ENCODE measurements around the gene SMG1. TPM values are rescaled to one million over a fixed set of nuclear protein-coding genes. Genes with fewer than 3 reads are reported as not detected.

SMG1 gene
- total and polyA plus RNA-seq, 10 of the 15 experiments (the other 5 are each of a cell fraction or from before 2014, with no cell fraction given), result 3.9 to 66.7 (median 37.0) TPM

GRCh38 chr16:18846416-18846815 is 79.8 kb downstream of the SMG1 start:
- no TSS peak for BruUV-seq (replicated peaks)
- ChIA-PET RAD21 (ENCODE audit: unreplicated experiment) (no interaction called here), CTCF (interaction anchor here (1.5 to 3.0 kb wide), 2 partner anchors 12 to 45 kb away, joined by 4 to 14 read pairs; partner anchors contain the start of gene ARL6IP1), POLR2A (interaction anchor here (1.1 kb wide), 1 partner anchor 28 kb away, joined by 6 read pairs; no protein-coding TSS in a partner anchor), SMC1A (ENCODE audit: uncharacterized antibody, unreplicated experiment) (interaction anchor here (0.7 to 1.8 kb wide), 2 partner anchors 8 to 9 kb away, joined by 4 read pairs; no protein-coding TSS in a partner anchor)
- H3K4me1 ChIP-seq (ENCODE audit: control insufficient read depth, insufficient read depth, low read length), result no peaks in the 10 kb centered on the region
- in situ Hi-C loops (cut with MboI), result no loop called here
- no peaks in the 10 kb centered on the region for H4K20me1 ChIP-seq (ENCODE audit: control insufficient read depth, insufficient read depth)
- DNase-seq (ENCODE audit: low read depth, low spot score), result no peak
- no peak overlapping the region for H3K27ac ChIP-seq (ENCODE audit: control insufficient read depth, insufficient read depth)
- no peaks in the 10 kb centered on the region for H3K79me2 ChIP-seq (ENCODE audit: control insufficient read depth, insufficient read depth, low read length)
- H3K36me3 ChIP-seq (ENCODE audit: control insufficient read depth in 2 of 2, insufficient read depth in 2 of 2, low read length in 1 of 2), result peaks cover 2 to 62% of the 10 kb centered on the region in 2 experiments; a peak in 3 of 4 replicates
- FAIRE-seq, result no peak
- H2AFZ ChIP-seq (ENCODE audit: control insufficient read depth, low read depth, low read length), result no peak overlapping the region
- TF ChIP-seq E2F4 (IDR thresholded peaks at IDR 0.05; ENCODE audit: low read depth, low read length), result no peak
- no peak for TF ChIP-seq ZBED1 (IDR thresholded peaks at IDR 0.05; ENCODE audit: borderline replicate concordance)
- TF ChIP-seq STAT3 (IDR thresholded peaks at IDR 0.05; ENCODE audit: low read depth, low read length), result no peak
- no peak for TF ChIP-seq PML (IDR thresholded peaks at IDR 0.05; ENCODE audit: low read length)
- TF ChIP-seq CHD2 (IDR thresholded peaks at IDR 0.05; ENCODE audit: borderline replicate concordance, low read depth, low read length), result no peak
- TF ChIP-seq RFX5 (IDR thresholded peaks at IDR 0.05; ENCODE audit: low read depth, low read length), result no peak
- no peak overlapping the region for H3K4me3 ChIP-seq
- H3K9me3 ChIP-seq (replicated peaks; ENCODE audit: control insufficient read depth, insufficient read depth, low read length), result no peaks in the 10 kb centered on the region
- H3K27me3 ChIP-seq (replicated peaks in 1 of 2; ENCODE audit: control insufficient read depth in 2 of 2, insufficient read depth in 2 of 2, low read length in 1 of 2), result no peaks in the 10 kb centered on the region
- no peak for ATAC-seq
- intact Hi-C loops (cut with micrococcal nuclease; ENCODE audit: unreplicated experiment), result no loop called here
- H3K9ac ChIP-seq (ENCODE audit: control insufficient read depth, insufficient read depth, low read length), result no peak overlapping the region
- WGBS (ENCODE audit: insufficient coverage, insufficient replicate concordance, low lambda C conversion rate, missing lambda C conversion rate), result 100% methylated on average over 1 of the region's 1 CpG
- H3K4me2 ChIP-seq (ENCODE audit: control insufficient read depth, insufficient read depth), result no peak overlapping the region

GRCh38 chr16:18842565-18842964 is 83.6 kb downstream of the SMG1 start:
- POLR2A ChIA-PET, result no interaction called here
- no peak for ATAC-seq
- 97% methylated on average over 6 of the region's 6 CpGs for WGBS (ENCODE audit: insufficient coverage, insufficient replicate concordance, low lambda C conversion rate, missing lambda C conversion rate)
- no peak for TF ChIP-seq IKZF1 (conservative IDR thresholded peaks at IDR 0.05)
- TF ChIP-seq EP300 (IDR thresholded peaks at IDR 0.05; ENCODE audit: borderline replicate concordance in 1 of 2, control insufficient read depth in 1 of 2, low read depth in 2 of 2, low read length in 2 of 2), result no peak
- TF ChIP-seq PBX3 (IDR thresholded peaks at IDR 0.05; ENCODE audit: insufficient replicate concordance, low read depth, low read length), result no peak
- TF ChIP-seq HDAC6 (IDR thresholded peaks at IDR 0.05; ENCODE audit: unreplicated experiment), result no peak
- TF ChIP-seq CREB1 (IDR thresholded peaks at IDR 0.05; ENCODE audit: low read depth), result no peak
- no peak for TF ChIP-seq ZNF274 (IDR thresholded peaks at IDR 0.05; ENCODE audit: insufficient read depth, insufficient read length)
- TF ChIP-seq MLLT1 (IDR thresholded peaks at IDR 0.05), result no peak
- TF ChIP-seq NFXL1 (IDR thresholded peaks at IDR 0.05; ENCODE audit: borderline replicate concordance), result no peak

More at GRCh38 chr16:18842565-18842964, 83.6 kb downstream of the SMG1 start:
- intact Hi-C loops (cut with micrococcal nuclease; ENCODE audit: unreplicated experiment) (no loop called here), in situ Hi-C loops (cut with MboI) (no loop called here)
- no peaks in the 10 kb centered on the region for H3K4me1 ChIP-seq (ENCODE audit: control insufficient read depth, insufficient read depth, low read length)
- ChIA-PET SMC1A (ENCODE audit: uncharacterized antibody, unreplicated experiment) (interaction anchor here (1.0 kb wide), 1 partner anchor 85 kb away, joined by 4 read pairs; no protein-coding TSS in a partner anchor), RAD21 (ENCODE audit: unreplicated experiment) (no interaction called here), CTCF (interaction anchor here (2.3 kb wide), 1 partner anchor 127 kb away, joined by 5 read pairs; no protein-coding TSS in a partner anchor)
- DNase-seq (ENCODE audit: low read depth, low spot score), result no peak
- no peaks in the 10 kb centered on the region for H3K27me3 ChIP-seq (replicated peaks in 1 of 2; ENCODE audit: control insufficient read depth in 2 of 2, insufficient read depth in 2 of 2, low read length in 1 of 2)
- no TSS peak for BruUV-seq (replicated peaks)
- H3K4me3 ChIP-seq, result no peak overlapping the region
- H4K20me1 ChIP-seq (ENCODE audit: control insufficient read depth, insufficient read depth), result no peaks in the 10 kb centered on the region
- no peaks in the 10 kb centered on the region for H3K79me2 ChIP-seq (ENCODE audit: control insufficient read depth, insufficient read depth, low read length)
- H3K9ac ChIP-seq (ENCODE audit: control insufficient read depth, insufficient read depth, low read length), result no peak overlapping the region
- no peaks in the 10 kb centered on the region for H3K9me3 ChIP-seq (replicated peaks; ENCODE audit: control insufficient read depth, insufficient read depth, low read length)
- no peak for FAIRE-seq
- no peak overlapping the region for H3K4me2 ChIP-seq (ENCODE audit: control insufficient read depth, insufficient read depth)
- H3K36me3 ChIP-seq (ENCODE audit: control insufficient read depth in 2 of 2, insufficient read depth in 2 of 2, low read length in 1 of 2), result peaks cover 4 to 52% of the 10 kb centered on the region in 2 experiments
- no peak overlapping the region for H2AFZ ChIP-seq (ENCODE audit: control insufficient read depth, low read depth, low read length)
- no peak overlapping the region for H3K27ac ChIP-seq (ENCODE audit: control insufficient read depth, insufficient read depth)

Data from GM12878 (cell line).